HepG2 (cell line): ENCODE data around the gene FER1L5. TPM values are rescaled to one million over a fixed set of nuclear protein-coding genes. Genes with fewer than 3 reads are reported as not detected.
A peak's percentile ranks its signal among the peaks of the same experiment; 100 is the strongest.

Experiments used
- ATAC-seq: fragments of 200-7000 bp; cut with Tn5 transposase; 3 replicates; pipeline ENCODE4 v1.9.1; 2020; ENCODE audit warnings: mild to moderate bottlenecking, moderate library complexity
- BruUV-seq: library from RNA; stranded (reverse); fragments of 400-500 nt; replicated peaks from 2 replicates; lab custom pipeline; 2021; lab: Mats Ljungman, UMichigan
- CTCF ChIA-PET: fragments of 300-600 bp; formaldehyde crosslinking; extraction: SDS; loops from one replicate; lab custom pipeline; 2021; ENCODE audit warnings: low total read pairs, inconsistent platforms, low intra/inter-chr PET ratio; lab: Yijun Ruan, JAX
- POLR2A ChIA-PET: fragments of 350-600 bp; sonication (Branson Sonifier 250); formaldehyde crosslinking; loops from one replicate; lab custom pipeline; 2020; ENCODE audit warnings: antibody characterized with exemption, inconsistent platforms; lab: Yijun Ruan, JAX
- DNase-seq: peaks from one replicate; pipeline ENCODE4 v3.0.0-alpha.2; 2015; ENCODE audit warnings: low spot score
- FAIRE-seq: peaks from 3 replicates; lab custom pipeline; 2011; peaks lifted over from hg19 to GRCh38; lab: Jason Lieb, UNC
- H2AFZ ChIP-seq: one replicate; pipeline ENCODE4 v1.6.1; 2011; ENCODE audit warnings: low read length, inconsistent platforms
- H3K27ac ChIP-seq: fragments of 300-600 bp; 3 replicates; pipeline ENCODE4 v1.8.0; 2011; ENCODE audit warnings: mixed run types, mild to moderate bottlenecking, mixed read lengths, low read length, inconsistent platforms; ENCODE audit not compliant: insufficient read depth; ENCODE audit errors: extremely low read length
- H3K27me3 ChIP-seq, 2 experiments: fragments of 200-600 bp in 1 of 2; 2 replicates in 1 of 2; 3 replicates in 1 of 2; pipeline versions ENCODE4 v1.6.0 to v1.8.0; 2011; ENCODE audit warnings: low read length in 2 of 2, mild to moderate bottlenecking in 2 of 2, moderate library complexity in 2 of 2, inconsistent platforms in 1 of 2; ENCODE audit not compliant: insufficient read depth in 2 of 2, control insufficient read depth in 1 of 2
- H3K36me3 ChIP-seq, 2 experiments: fragments of 200-600 bp in 1 of 2; replicated peaks in 1 of 2; 2 replicates in 1 of 2; 3 replicates in 1 of 2; pipeline versions ENCODE4 v1.5.1 to v1.8.0; 2011; ENCODE audit warnings: low read length in 2 of 2, inconsistent platforms in 1 of 2; ENCODE audit not compliant: insufficient read depth in 2 of 2, control insufficient read depth in 1 of 2
- H3K4me1 ChIP-seq: 2 replicates; pipeline ENCODE4 v1.5.1; 2012; ENCODE audit warnings: low read length, inconsistent platforms; ENCODE audit not compliant: insufficient read depth
- H3K4me2 ChIP-seq: 2 replicates; pipeline ENCODE4 v1.6.0; 2011; ENCODE audit warnings: low read depth, low read length, inconsistent platforms
- H3K4me3 ChIP-seq, 3 experiments: fragments of 200-600 bp in 1 of 3; sonication (generic), shearing (Covaris generic) in 1 of 3; replicated peaks in 1 of 3; 2 replicates each; pipeline ENCODE4 v1.5.1; 2011 to 2016; ENCODE audit warnings: low read length in 3 of 3, inconsistent platforms in 2 of 3, low read depth in 2 of 3, mild to moderate bottlenecking in 2 of 3, control low read depth in 1 of 3, mixed read lengths in 1 of 3; ENCODE audit not compliant: insufficient read depth in 1 of 3
- H3K79me2 ChIP-seq: one replicate; pipeline ENCODE4 v1.6.1; 2011; ENCODE audit warnings: low read length, inconsistent platforms; ENCODE audit not compliant: insufficient read depth
- H3K9ac ChIP-seq: 2 replicates; pipeline ENCODE4 v1.6.0; 2011; ENCODE audit warnings: mild to moderate bottlenecking, low read depth, low read length, inconsistent platforms; ENCODE audit not compliant: insufficient read depth
- H3K9me3 ChIP-seq: 2 replicates; pipeline ENCODE4 v1.5.1; 2012; ENCODE audit warnings: mild to moderate bottlenecking, low read length
- H4K20me1 ChIP-seq: 2 replicates; pipeline ENCODE4 v1.6.0; 2011; ENCODE audit warnings: inconsistent platforms, mild to moderate bottlenecking, low read length, moderate library complexity; ENCODE audit not compliant: insufficient read depth
- CBX2 ChIP-seq, 2 experiments: fragments of 200-600 bp in 1 of 2; sonication (generic); formaldehyde crosslinking in 1 of 2; IDR thresholded peaks; 2 replicates each; pipeline versions ENCODE4 v1.7.0 to v1.8.1; 2018 to 2022; ENCODE audit warnings: low read depth in 2 of 2, low read length in 1 of 2, mild to moderate bottlenecking in 1 of 2, missing genetic modification reagents in 1 of 2
- FUBP1 ChIP-seq: sonication (generic); formaldehyde crosslinking; IDR thresholded peaks from 2 replicates; pipeline ENCODE4 v1.5.1; 2020; ENCODE audit warnings: missing genetic modification reagents, mild to moderate bottlenecking, borderline replicate concordance
- KIAA2018 ChIP-seq: sonication (generic); formaldehyde crosslinking; IDR thresholded peaks from 2 replicates; pipeline ENCODE4 v1.5.0; 2020; ENCODE audit warnings: mild to moderate bottlenecking, missing genetic modification reagents, borderline replicate concordance
- TBX2 ChIP-seq: sonication (generic); formaldehyde crosslinking; IDR thresholded peaks from 2 replicates; pipeline ENCODE4 v1.5.0; 2020; ENCODE audit warnings: missing genetic modification reagents, mild to moderate bottlenecking, borderline replicate concordance
- TCF7L2 ChIP-seq: IDR thresholded peaks from 2 replicates; pipeline ENCODE4 v1.6.1; 2011; ENCODE audit warnings: mild to moderate bottlenecking, low read depth, low read length, moderate library complexity
- TFDP2 ChIP-seq: sonication (generic); formaldehyde crosslinking; IDR thresholded peaks from 2 replicates; pipeline ENCODE4 v1.4.0; 2020; ENCODE audit warnings: missing genetic modification reagents
- ZNF660 ChIP-seq: sonication (generic); formaldehyde crosslinking; IDR thresholded peaks from 2 replicates; pipeline ENCODE4 v1.5.1; 2020; ENCODE audit warnings: mild to moderate bottlenecking, low read depth, missing genetic modification reagents, borderline replicate concordance
- WGBS: methylation state at CpG from one replicate; pipeline ENCODE4 v1.1.6; 2017; ENCODE audit warnings: low lambda C conversion rate; 5-methylcytosine and 5-hydroxymethylcytosine counted together
- in situ Hi-C: cut with HindIII; loops from 2 replicates; pipeline ENCODE4 v1.10.0; 2017; ENCODE audit warnings: low pct_unique_long_range_greater_than_20kb; ENCODE audit not compliant: extremely low pct_ligation_motif_present
- intact Hi-C: fragments of 100-400 bp; cut with micrococcal nuclease; formaldehyde crosslinking; loops from one replicate; pipeline ENCODE4 v1.10.0; 2022; ENCODE audit not compliant: unreplicated experiment
- polyA plus RNA-seq, 8 experiments: library from polyadenylated mRNA; depleted of rRNA in 3 of 8; stranded (reverse) in 7 of 8; unstranded in 1 of 8; fragments of >200 nt; fragmentation: Illumina TruSeq in 4 of 8; extraction: Trizol in 4 of 8; gene quantifications; 2 replicates each; pipeline versions ENCODE4 v1.2.1 to v1.2.3, GENCODE V29; 2011 to 2016; ENCODE audit warnings: low read depth in 4 of 8, missing spikeins in 1 of 8, mixed read lengths in 1 of 8; ENCODE audit not compliant: insufficient read depth in 1 of 8
- total RNA-seq, 5 experiments: library from RNA; depleted of rRNA; stranded (reverse); fragments of >200 nt; fragmentation: Illumina TruSeq; extraction: Trizol; gene quantifications; 2 replicates each; pipeline ENCODE4 v1.2.3, GENCODE V29; 2016; ENCODE audit warnings: low read depth in 1 of 5

Gene FER1L5
- total and polyA plus RNA-seq, 2 of the 13 experiments (the other 11 are each of a cell fraction or from before 2014, with no cell fraction given) = 0.02 to 0.08 TPM

- BruUV-seq = no TSS peak
- Histone ChIP-seq H3K9me3 (no peaks in the 10 kb centered on the region), H2AFZ (no peak overlapping the region), H3K4me3 (no peak overlapping the region), H3K4me2 (peak overlapping the region; percentile 42), H4K20me1 (no peaks in the 10 kb centered on the region), H3K27me3 (peaks cover 0 to 18% of the 10 kb centered on the region in 2 experiments; a peak in 2 of 5 replicates), H3K9ac (no peak overlapping the region), H3K36me3 (no peaks in the 10 kb centered on the region), H3K79me2 (no peaks in the 10 kb centered on the region), H3K4me1 (peaks cover 47% of the 10 kb centered on the region), H3K27ac (no peak overlapping the region)
- WGBS = 3% methylated on average over 5 of the region's 5 CpGs
- in situ Hi-C loops = no loop called here
- CTCF ChIA-PET = no interaction called here
- peak; percentile 75 for FAIRE-seq
- peak; percentile 34 for DNase-seq
- no peak for ATAC-seq
- intact Hi-C loops = no loop called here
- POLR2A ChIA-PET = no interaction called here
- no peak for TF ChIP-seq ZNF660 (CRISPR knock-in tag)
- no peak for TF ChIP-seq TCF7L2
- 0 out of 2 replicates have a peak, but pooled peaks have one; percentile 30 for TF ChIP-seq CBX2 (IDR thresholded peaks at IDR 0.05; ENCODE audit: low read depth, low read length)
- TF ChIP-seq CBX2 (CRISPR knock-in tag; IDR thresholded peaks at IDR 0.05; ENCODE audit: low read depth) = no peak
- no peak for TF ChIP-seq TFDP2 (CRISPR knock-in tag)
- TF ChIP-seq KIAA2018 (CRISPR knock-in tag) = no peak
- TF ChIP-seq TBX2 (CRISPR knock-in tag) = peak; percentile 63; the same call in 1 of the 2 replicates
- TF ChIP-seq FUBP1 (CRISPR knock-in tag) = no peak
Observed at GRCh38 chr2:96680561-96681141, 38.1 kb downstream of the FER1L5 start.
